ENCODE measurements around the gene NAGS. TPM values are rescaled to one million over a fixed set of nuclear protein-coding genes. Genes with fewer than 3 reads are reported as not detected.
"Not testable (repeated sequence)": the region's sequence is repeated elsewhere in the genome, so short reads cannot be mapped to it uniquely, and the experiment has no call there.

Gene NAGS
- total RNA-seq, result 1 to 10 TPM; 1.5 TPM

- H3K27me3 Mint-ChIP-seq, result peaks cover 18% of the 10 kb centered on the region
- no peaks in the 10 kb centered on the region for H3K9me3 Mint-ChIP-seq
- H3K4me1 Mint-ChIP-seq, result peaks cover 33% of the 10 kb centered on the region
- H3K36me3 Mint-ChIP-seq (ENCODE audit: low read depth), result peaks cover 3% of the 10 kb centered on the region
- POLR2A ChIA-PET, result interaction anchor here (1.9 kb wide), 1 partner anchor 96 kb away, joined by 4 read pairs; no protein-coding TSS in a partner anchor
- CTCF ChIA-PET, result interaction anchor here (0.7 to 1.2 kb wide), 3 partner anchors 9 to 331 kb away, joined by 3 to 6 read pairs (median 4); no protein-coding TSS in a partner anchor
- peak; percentile 20 for DNase-seq
- H3K27ac Mint-ChIP-seq, result no peak within 1 kb of the TSS
- peak within 1 kb of the TSS; percentile 30 for H3K4me3 Mint-ChIP-seq
These were observed at the start of gene NAGS for GRCh38 chr17:44004077-44004760. Gene NAGS, plus strand, starts transcription at chr17:44004622. Its CDS starts 42 bp downstream, at chr17:44004664.

GRCh38 chr17:43956222-43956621 is 48.2 kb upstream of the NAGS start:
- no peaks in the 10 kb centered on the region for H3K9me3 Mint-ChIP-seq
- H3K4me1 Mint-ChIP-seq, result peaks cover 5% of the 10 kb centered on the region

DNA sequence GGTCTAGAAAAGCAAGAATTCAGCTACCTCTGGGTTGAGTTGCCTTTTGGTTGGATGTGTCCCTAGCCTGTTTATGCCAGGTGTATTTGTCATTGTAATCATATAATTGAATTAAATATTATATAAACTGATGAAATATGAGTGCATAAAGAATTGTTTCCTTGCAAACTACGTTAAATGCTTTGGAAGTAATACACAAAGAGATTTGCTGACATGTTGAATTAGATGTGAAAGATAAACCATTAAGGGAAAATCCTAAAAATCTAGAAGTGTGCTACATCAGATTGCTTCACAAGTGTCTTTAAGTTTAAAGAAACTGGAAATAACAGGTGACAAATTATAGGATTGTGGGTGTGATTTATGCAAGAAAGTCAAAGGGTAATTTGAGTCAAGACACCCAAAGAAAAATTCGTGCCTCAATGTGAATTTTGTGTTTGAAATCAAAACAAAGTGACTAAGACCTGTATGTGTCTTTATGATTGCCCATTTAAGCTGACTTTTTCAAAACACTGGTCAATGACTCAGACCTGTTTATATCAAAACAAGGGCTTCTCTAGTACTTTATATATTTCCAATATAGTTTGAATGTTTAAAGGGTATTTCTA is 45.6 kb upstream of the NAGS start:
- Mint-ChIP-seq H3K9me3 (no peaks in the 10 kb centered on the region), H3K4me3 (no peak overlapping the region), H3K27ac (no peak overlapping the region), H3K36me3 (ENCODE audit: low read depth) (no peaks in the 10 kb centered on the region), H3K27me3 (peaks cover 20% of the 10 kb centered on the region), H3K4me1 (no peaks in the 10 kb centered on the region)
- ChIA-PET CTCF (interaction anchor here (0.7 to 1.8 kb wide), 3 partner anchors 15 to 270 kb away, joined by 3 to 5 read pairs (median 4); no protein-coding TSS in a partner anchor), POLR2A (no interaction called here)
- no peak for DNase-seq

More at GRCh38 chr17:43956222-43956621, 48.2 kb upstream of the NAGS start:
- POLR2A ChIA-PET, result no interaction called here
- peaks cover 30% of the 10 kb centered on the region for H3K27me3 Mint-ChIP-seq
- DNase-seq, result no peak
- H3K36me3 Mint-ChIP-seq (ENCODE audit: low read depth), result no peaks in the 10 kb centered on the region
- no peak overlapping the region for H3K4me3 Mint-ChIP-seq
- CTCF ChIA-PET, result no interaction called here
- H3K27ac Mint-ChIP-seq, result no peak overlapping the region

GRCh38 chr17:43961292-43961691 is 43.1 kb upstream of the NAGS start:
- CTCF ChIA-PET, result interaction anchor here (1.0 to 1.9 kb wide), 4 partner anchors 11 to 17 kb away, joined by 3 to 4 read pairs (median 4); no protein-coding TSS in a partner anchor
- not testable (repeated sequence) for H3K36me3 Mint-ChIP-seq (ENCODE audit: low read depth)

GRCh38 chr17:43961954-43962353 is 42.5 kb upstream of the NAGS start:
- Mint-ChIP-seq H3K27ac (no peak overlapping the region), H3K36me3 (ENCODE audit: low read depth) (no peaks in the 10 kb centered on the region), H3K4me3 (no peak overlapping the region), H3K27me3 (peaks cover 17% of the 10 kb centered on the region), H3K4me1 (no peaks in the 10 kb centered on the region), H3K9me3 (no peaks in the 10 kb centered on the region)
- CTCF ChIA-PET, result interaction anchor here (1.0 to 1.9 kb wide), 3 partner anchors 10 to 15 kb away, joined by 3 to 4 read pairs (median 3); no protein-coding TSS in a partner anchor
- no peak for DNase-seq
- POLR2A ChIA-PET, result no interaction called here

More at GRCh38 chr17:43961292-43961691, 43.1 kb upstream of the NAGS start:
- H3K9me3 Mint-ChIP-seq, POLR2A ChIA-PET, H3K4me1 Mint-ChIP-seq, DNase-seq, H3K4me3 Mint-ChIP-seq, H3K27ac Mint-ChIP-seq: not testable (repeated sequence)
- H3K27me3 Mint-ChIP-seq, result peaks cover 17% of the 10 kb centered on the region

GRCh38 chr17:43962479-43962878 is 41.9 kb upstream of the NAGS start:
- POLR2A ChIA-PET, result no interaction called here
- Mint-ChIP-seq H3K4me1 (no peaks in the 10 kb centered on the region), H3K4me3 (no peak overlapping the region), H3K27ac (no peak overlapping the region), H3K9me3 (no peaks in the 10 kb centered on the region), H3K27me3 (peaks cover 18% of the 10 kb centered on the region), H3K36me3 (ENCODE audit: low read depth) (no peaks in the 10 kb centered on the region)
- no peak for DNase-seq
- CTCF ChIA-PET, result interaction anchor here (1.1 to 1.9 kb wide), 3 partner anchors 9 to 19 kb away, joined by 3 to 4 read pairs (median 3); no protein-coding TSS in a partner anchor

- ChIA-PET CTCF (no interaction called here), POLR2A (no interaction called here)
- no peaks in the 10 kb centered on the region for H3K9me3 Mint-ChIP-seq
These were observed 38.1 kb upstream of the NAGS start for GRCh38 chr17:43966276-43966675.

GRCh38 chr17:43967251-43967875 is 37.1 kb upstream of the NAGS start:
- Mint-ChIP-seq H3K36me3 (ENCODE audit: low read depth) (no peaks in the 10 kb centered on the region), H3K4me1 (peaks cover 2% of the 10 kb centered on the region), H3K27me3 (peaks cover 25% of the 10 kb centered on the region), H3K27ac (no peak overlapping the region), H3K4me3 (no peak overlapping the region), H3K9me3 (no peaks in the 10 kb centered on the region)
- ChIA-PET POLR2A (no interaction called here), CTCF (interaction anchor here (1.1 to 2.0 kb wide), 2 partner anchors 23 to 28 kb away, joined by 3 to 7 read pairs; no protein-coding TSS in a partner anchor)
- no peak for DNase-seq

More at GRCh38 chr17:43966276-43966675, 38.1 kb upstream of the NAGS start:
- Mint-ChIP-seq H3K27ac (no peak overlapping the region), H3K27me3 (peaks cover 25% of the 10 kb centered on the region), H3K4me1 (no peaks in the 10 kb centered on the region), H3K4me3 (no peak overlapping the region), H3K36me3 (ENCODE audit: low read depth) (no peaks in the 10 kb centered on the region)
- no peak for DNase-seq

DNA sequence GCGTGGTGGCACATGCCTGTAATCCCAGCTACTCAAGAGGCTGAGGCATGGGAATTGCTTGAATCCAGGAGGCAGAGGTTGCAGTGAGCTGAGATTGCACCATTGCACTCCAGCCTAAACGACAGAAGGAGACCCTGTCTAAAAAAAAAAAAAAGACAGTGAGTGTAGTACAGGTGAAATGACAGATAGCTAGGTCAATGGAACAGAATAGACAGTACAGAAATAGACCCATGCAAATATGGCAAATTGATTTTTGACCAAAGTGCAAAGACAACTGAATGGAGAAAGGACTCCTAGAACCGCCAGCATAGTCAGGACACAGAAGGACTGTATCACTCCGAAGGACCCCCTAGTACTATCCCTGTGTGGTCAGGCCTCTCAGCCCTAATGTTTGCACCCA is 34.1 kb upstream of the NAGS start:
- H3K4me3 Mint-ChIP-seq, result no peak overlapping the region
- ChIA-PET POLR2A (no interaction called here), CTCF (no interaction called here)
- H3K27ac Mint-ChIP-seq, result no peak overlapping the region
- peaks cover 2% of the 10 kb centered on the region for H3K4me1 Mint-ChIP-seq
- DNase-seq, result no peak
- peaks cover 25% of the 10 kb centered on the region for H3K27me3 Mint-ChIP-seq
- no peaks in the 10 kb centered on the region for H3K9me3 Mint-ChIP-seq
- H3K36me3 Mint-ChIP-seq (ENCODE audit: low read depth), result no peaks in the 10 kb centered on the region

DNA sequence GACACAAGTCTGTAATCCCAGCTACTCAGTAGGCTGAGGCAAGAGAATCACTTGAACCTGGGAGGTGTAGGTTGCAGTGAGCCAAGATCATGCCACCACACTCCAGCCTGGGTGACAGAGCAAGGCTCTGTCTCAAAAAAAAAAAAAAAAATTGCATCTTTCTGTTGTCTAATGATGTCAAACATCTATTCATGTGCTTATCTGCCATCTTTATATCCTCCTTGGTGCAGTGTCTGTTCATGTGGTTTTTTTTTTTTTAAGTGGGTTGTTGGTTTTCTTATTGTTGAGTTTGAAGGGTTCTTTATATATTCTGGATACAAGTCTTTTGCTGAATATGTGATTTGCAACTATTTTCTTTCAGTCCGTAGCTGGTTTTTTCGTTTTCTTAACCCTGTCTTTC is 33.0 kb upstream of the NAGS start:
- DNase-seq; H3K9me3 Mint-ChIP-seq; H3K36me3 Mint-ChIP-seq (ENCODE audit: low read depth); H3K4me1 Mint-ChIP-seq; POLR2A ChIA-PET; H3K4me3 Mint-ChIP-seq; H3K27ac Mint-ChIP-seq: not testable (repeated sequence)
- CTCF ChIA-PET, result interaction anchor here (0.7 to 1.1 kb wide), 5 partner anchors 10 to 118 kb away, joined by 3 to 6 read pairs (median 3); no protein-coding TSS in a partner anchor
- H3K27me3 Mint-ChIP-seq, result peaks cover 23% of the 10 kb centered on the region

- H3K9me3 Mint-ChIP-seq; H3K36me3 Mint-ChIP-seq (ENCODE audit: low read depth); H3K4me3 Mint-ChIP-seq; POLR2A ChIA-PET; H3K4me1 Mint-ChIP-seq; DNase-seq; H3K27ac Mint-ChIP-seq: not testable (repeated sequence)
- CTCF ChIA-PET, result interaction anchor here (0.9 to 1.1 kb wide), 2 partner anchors 11 to 28 kb away, joined by 3 to 6 read pairs; no protein-coding TSS in a partner anchor
- H3K27me3 Mint-ChIP-seq, result peaks cover 26% of the 10 kb centered on the region
These were observed 31.8 kb upstream of the NAGS start for GRCh38 chr17:43972444-43973212.

GRCh38 chr17:43974382-43975266 is 29.8 kb upstream of the NAGS start:
- no peak for DNase-seq
- Mint-ChIP-seq H3K4me3 (no peak overlapping the region), H3K9me3 (no peaks in the 10 kb centered on the region), H3K27me3 (peaks cover 27% of the 10 kb centered on the region), H3K4me1 (peaks cover 2% of the 10 kb centered on the region), H3K36me3 (ENCODE audit: low read depth) (no peaks in the 10 kb centered on the region), H3K27ac (no peak overlapping the region)
- ChIA-PET POLR2A (no interaction called here), CTCF (interaction anchor here (1.3 kb wide), 2 partner anchors 13 to 31 kb away, joined by 4 to 5 read pairs; no protein-coding TSS in a partner anchor)

Data from activated CD4-positive, alpha-beta memory T cell treated with anti-CD3 and anti-CD28 coated beads, Interleukin-2, amount 10 ng/mL, durations not matched to agents 7 days and 5 days (primary cell).